Thymus (tissue), 14 donors: Measurements from ENCODE around the gene ACTR2. TPM values are rescaled to one million over a fixed set of nuclear protein-coding genes. Genes with fewer than 3 reads are reported as not detected.
"Not testable (repeated sequence)": the region's sequence is repeated elsewhere in the genome, so short reads cannot be mapped to it uniquely, and the experiment has no call there.

Experiments used
- DNase-seq, 9 donors: peaks; one replicate each; pipeline ENCODE4 v3.0.0-alpha.2; 2013; ENCODE audit warnings: low spot score in 9 of 9, low read depth in 6 of 9, missing footprints in 1 of 9
- H3K27ac ChIP-seq, 2 donors: one replicate each; pipeline ENCODE4 v1.5.1; 2013; ENCODE audit warnings: control low read depth in 1 of 2, low read depth in 1 of 2, low read length in 1 of 2, mild to moderate bottlenecking in 1 of 2, moderate library complexity in 1 of 2
- H3K27me3 ChIP-seq, 2 donors: one replicate each; pipeline ENCODE4 v1.5.1; 2013; ENCODE audit warnings: low read length in 1 of 2; ENCODE audit not compliant: control insufficient read depth in 2 of 2, insufficient read depth in 1 of 2
- H3K36me3 ChIP-seq, 2 donors: one replicate each; pipeline ENCODE4 v1.5.1; 2013; ENCODE audit warnings: low read length in 1 of 2, mild to moderate bottlenecking in 1 of 2, moderate library complexity in 1 of 2; ENCODE audit not compliant: control insufficient read depth in 2 of 2, insufficient read depth in 2 of 2
- H3K4me1 ChIP-seq, 2 donors: one replicate each; pipeline ENCODE4 v1.5.1; 2013; ENCODE audit warnings: low read length in 2 of 2; ENCODE audit not compliant: control insufficient read depth in 2 of 2, insufficient read depth in 2 of 2
- H3K4me3 ChIP-seq, 2 donors: one replicate each; pipeline ENCODE4 v1.5.1; 2013; ENCODE audit warnings: low read length in 2 of 2, control low read depth in 1 of 2, mild to moderate bottlenecking in 1 of 2
- H3K9me3 ChIP-seq, 2 donors: one replicate each; pipeline ENCODE4 v1.5.1; 2013; ENCODE audit warnings: low read length in 1 of 2, mild to moderate bottlenecking in 1 of 2; ENCODE audit not compliant: control insufficient read depth in 2 of 2, insufficient read depth in 1 of 2
- WGBS: extraction: QIAGEN DNeasy Blood & Tissue Kit; methylation state at CpG from one replicate; pipeline ENCODE4 v1.1.7; 2013; 5-methylcytosine and 5-hydroxymethylcytosine counted together
- long read RNA-seq, 10 donors: transcript quantifications; one replicate each; lab custom pipeline, GENCODE V29; 2026
- polyA plus RNA-seq: library from polyadenylated mRNA; stranded (reverse); fragments of 200-250 nt; gene quantifications from one replicate; pipeline ENCODE4 v1.2.3, GENCODE V29; 2013
- total RNA-seq: library from RNA; stranded (reverse); fragments of 120-200 nt; gene quantifications from one replicate; pipeline ENCODE4 v1.2.4, GENCODE V29; 2013
- donor health status: healthy.

The ACTR2 gene
- 76.2 TPM for total RNA-seq
- polyA plus RNA-seq: 166 TPM
- long read RNA-seq, donor 1, transcript ACTR2-201 (9 exons, 3,861 nt): major isoform, 8 of 8 reads
- long read RNA-seq, donor 1, partial matches to known transcripts: 0 of 8 reads
- long read RNA-seq, donor 1, other reads (novel, unspliced or antisense): 0 of 8 reads
- long read RNA-seq, donor 2, transcript ACTR2-201 (9 exons, 3,861 nt): major isoform, 181 of 283 reads
- long read RNA-seq, donor 2, partial matches to known transcripts: 102 of 283 reads
- long read RNA-seq, donor 2, other reads (novel, unspliced or antisense): 0 of 283 reads
- long read RNA-seq, donor 3, transcript ACTR2-201 (9 exons, 3,861 nt): major isoform, 92 of 126 reads
- long read RNA-seq, donor 3, partial matches to known transcripts: 34 of 126 reads
- long read RNA-seq, donor 3, other reads (novel, unspliced or antisense): 0 of 126 reads
- long read RNA-seq, donor 4, transcript ACTR2-201 (9 exons, 3,861 nt): major isoform, 48 of 64 reads
- long read RNA-seq, donor 4, partial matches to known transcripts: 16 of 64 reads
- long read RNA-seq, donor 4, other reads (novel, unspliced or antisense): 0 of 64 reads
- long read RNA-seq, donor 5, transcript ACTR2-201 (9 exons, 3,861 nt): major isoform, 85 of 119 reads
- long read RNA-seq, donor 5, partial matches to known transcripts: 34 of 119 reads
- long read RNA-seq, donor 5, other reads (novel, unspliced or antisense): 0 of 119 reads
- long read RNA-seq, donor 6, transcript ACTR2-201 (9 exons, 3,861 nt): major isoform, 73 of 157 reads
- long read RNA-seq, donor 6, partial matches to known transcripts: 84 of 157 reads
- long read RNA-seq, donor 6, other reads (novel, unspliced or antisense): 0 of 157 reads
- long read RNA-seq, donor 7, transcript ACTR2-201 (9 exons, 3,861 nt): major isoform, 122 of 326 reads
- long read RNA-seq, donor 7, partial matches to known transcripts: 204 of 326 reads
- long read RNA-seq, donor 7, other reads (novel, unspliced or antisense): 0 of 326 reads
- long read RNA-seq, donor 8, transcript ACTR2-201 (9 exons, 3,861 nt): major isoform, 30 of 49 reads
- long read RNA-seq, donor 8, partial matches to known transcripts: 19 of 49 reads
- long read RNA-seq, donor 8, other reads (novel, unspliced or antisense): 0 of 49 reads
- long read RNA-seq, donor 9, transcript ACTR2-201 (9 exons, 3,861 nt): major isoform, 66 of 141 reads
- long read RNA-seq, donor 9, partial matches to known transcripts: 75 of 141 reads
- long read RNA-seq, donor 9, other reads (novel, unspliced or antisense): 0 of 141 reads
- long read RNA-seq, donor 10, transcript ACTR2-201 (9 exons, 3,861 nt): major isoform, 64 of 79 reads
- long read RNA-seq, donor 10, partial matches to known transcripts: 15 of 79 reads
- long read RNA-seq, donor 10, other reads (novel, unspliced or antisense): 0 of 79 reads

GRCh38 chr2:65227456-65228262, at the start of gene ACTR2:
Gene ACTR2 (plus strand): TSS chr2:65227831. CDS start chr2:65227910, 79 bp downstream.
- Histone ChIP-seq H3K27me3 (no peaks in the 10 kb centered on the region), H3K4me1 (peaks cover 4 to 13% of the 10 kb centered on the region in 2 donors), H3K9me3 (no peaks in the 10 kb centered on the region), H3K36me3 (peaks cover 5% of the 10 kb centered on the region in 2 donors), H3K27ac (peak within 1 kb of the TSS; percentile 95 to 96), H3K4me3 (peak within 1 kb of the TSS; percentile 96 to 97)
- WGBS: under 1% methylated on average over 82 of the region's 82 CpGs
- DNase-seq: peak; percentile 82 to 97 (median 90)

GRCh38 chr2:65182570-65182969, 45.1 kb upstream of the ACTR2 start:
- WGBS: 94% methylated on average over 5 of the region's 5 CpGs
- H3K36me3 ChIP-seq: no peaks in the 10 kb centered on the region

GRCh38 chr2:65183406-65183805, 44.2 kb upstream of the ACTR2 start:
- WGBS: 92% methylated on average over 4 of the region's 4 CpGs

More at GRCh38 chr2:65182570-65182969, 45.1 kb upstream of the ACTR2 start:
- Histone ChIP-seq H3K27ac (no peak overlapping the region), H3K4me3 (no peak overlapping the region), H3K27me3 (no peaks in the 10 kb centered on the region), H3K4me1 (peaks cover 0 to 3% of the 10 kb centered on the region in 2 donors), H3K9me3 (peaks cover 0 to 3% of the 10 kb centered on the region in 2 donors)
- no peak for DNase-seq

GRCh38 chr2:65185012-65185411, 42.6 kb upstream of the ACTR2 start:
- 95% methylated on average over 3 of the region's 3 CpGs for WGBS
- H3K9me3 ChIP-seq: no peaks in the 10 kb centered on the region
- no peaks in the 10 kb centered on the region for H3K36me3 ChIP-seq
- H3K4me1 ChIP-seq: peaks cover 0 to 3% of the 10 kb centered on the region in 2 donors
- no peak overlapping the region for H3K27ac ChIP-seq
- no peak overlapping the region for H3K4me3 ChIP-seq
- DNase-seq: no peak
- no peaks in the 10 kb centered on the region for H3K27me3 ChIP-seq

More at GRCh38 chr2:65183406-65183805, 44.2 kb upstream of the ACTR2 start:
- DNase-seq, H3K4me3 ChIP-seq, H3K27me3 ChIP-seq, H3K9me3 ChIP-seq, H3K36me3 ChIP-seq, H3K27ac ChIP-seq, H3K4me1 ChIP-seq: not testable (repeated sequence)

GRCh38 chr2:65186093-65186868, 41.4 kb upstream of the ACTR2 start:
- Histone ChIP-seq H3K9me3 (no peaks in the 10 kb centered on the region), H3K27ac (no peak overlapping the region), H3K27me3 (no peaks in the 10 kb centered on the region), H3K4me3 (no peak overlapping the region), H3K4me1 (peaks cover 0 to 3% of the 10 kb centered on the region in 2 donors), H3K36me3 (no peaks in the 10 kb centered on the region)
- 98% methylated on average over 23 of the region's 23 CpGs for WGBS
- DNase-seq: no peak

GRCh38 chr2:65186872-65187851, 40.5 kb upstream of the ACTR2 start:
- H3K4me3 ChIP-seq: no peak overlapping the region
- peak; percentile 51 to 88 (median 64) for DNase-seq

GRCh38 chr2:65193446-65193845, 34.2 kb upstream of the ACTR2 start:
- 98% methylated on average over 8 of the region's 8 CpGs for WGBS
- H3K4me3 ChIP-seq: no peak overlapping the region
- H3K27ac ChIP-seq: no peak overlapping the region
- no peaks in the 10 kb centered on the region for H3K36me3 ChIP-seq
- DNase-seq: no peak
- H3K4me1 ChIP-seq: no peaks in the 10 kb centered on the region
- H3K9me3 ChIP-seq: no peaks in the 10 kb centered on the region
- no peaks in the 10 kb centered on the region for H3K27me3 ChIP-seq

More at GRCh38 chr2:65186872-65187851, 40.5 kb upstream of the ACTR2 start:
- H3K9me3 ChIP-seq: no peaks in the 10 kb centered on the region
- 68% methylated on average over 19 of the region's 19 CpGs for WGBS
- no peak overlapping the region for H3K27ac ChIP-seq
- no peaks in the 10 kb centered on the region for H3K36me3 ChIP-seq
- peaks cover 0 to 3% of the 10 kb centered on the region in 2 donors for H3K4me1 ChIP-seq
- H3K27me3 ChIP-seq: no peaks in the 10 kb centered on the region
